HEK293 (cell line): ENCODE results near the gene FHIT.

ENCODE experiments used
- BCL11A ChIP-seq: fragments of 450-650 bp; formaldehyde crosslinking; IDR thresholded peaks from 2 replicates; pipeline ENCODE4 v1.5.1; 2016; ENCODE audit warnings: low read depth, missing biosample characterization, missing genetic modification characterization
- HOXA7 ChIP-seq: sonication (generic); formaldehyde crosslinking; IDR thresholded peaks from 2 replicates; pipeline ENCODE4 v1.8.1; 2022; ENCODE audit warnings: missing genetic modification reagents, borderline replicate concordance
- YY1 ChIP-seq: fragments of 450-650 bp; formaldehyde crosslinking; IDR thresholded peaks from 2 replicates; pipeline ENCODE4 v1.5.1; 2018; ENCODE audit warnings: missing biosample characterization, missing genetic modification characterization
- ZNF174 ChIP-seq: fragments of 450-650 bp; formaldehyde crosslinking; IDR thresholded peaks from 2 replicates; pipeline ENCODE4 v1.5.0; 2017; ENCODE audit warnings: missing biosample characterization, mild to moderate bottlenecking, missing genetic modification characterization
- ZNF24 ChIP-seq: fragments of 450-650 bp; formaldehyde crosslinking; IDR thresholded peaks from 2 replicates; pipeline ENCODE4 v1.5.1; 2016; ENCODE audit warnings: missing biosample characterization, missing genetic modification characterization
- ZNF791 ChIP-seq: fragments of 450-650 bp; formaldehyde crosslinking; IDR thresholded peaks from 2 replicates; pipeline ENCODE4 v1.5.1; 2016; ENCODE audit warnings: missing biosample characterization, missing genetic modification characterization

DNA sequence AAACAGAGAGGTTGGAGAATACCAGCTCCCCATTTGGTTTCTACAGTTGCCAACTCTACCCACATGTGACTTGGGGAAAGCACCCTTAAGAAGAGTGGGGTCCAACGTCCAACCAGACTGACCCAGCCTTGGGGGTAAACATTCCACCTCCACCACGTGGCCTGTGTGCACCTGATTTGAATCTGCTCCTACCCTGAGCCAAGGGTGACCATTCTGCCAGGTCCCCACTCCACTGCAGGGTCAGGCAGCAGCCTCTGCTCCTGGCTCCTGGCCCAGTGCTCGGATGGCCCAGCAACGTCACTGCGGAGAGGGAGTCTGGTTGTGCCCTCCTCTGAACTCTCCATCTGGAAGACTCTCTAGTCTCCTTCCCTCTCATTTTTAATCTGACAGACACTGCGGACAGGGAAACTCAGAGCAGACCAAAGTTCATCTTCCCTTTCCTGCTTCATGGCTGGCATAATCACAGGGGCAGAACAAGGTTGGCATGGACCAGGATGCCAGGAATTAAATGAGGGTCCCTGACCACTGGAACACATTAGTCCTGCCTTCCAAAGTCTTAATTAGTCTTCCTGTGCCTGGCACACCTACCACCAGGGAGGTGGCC is 29.4 kb downstream of the FHIT start:
- TF ChIP-seq ZNF174 (tag by site-specific recombination) (no peak), ZNF791 (tag by site-specific recombination) (no peak), BCL11A (tag by site-specific recombination) (no peak), YY1 (tag by site-specific recombination) (no peak), ZNF24 (tag by site-specific recombination) (no peak), HOXA7 (no peak)
